ENCODE measurements around the gene MSLN. TPM values are rescaled to one million over a fixed set of nuclear protein-coding genes. Genes with fewer than 3 reads are reported as not detected.

The MSLN gene
- total and polyA plus RNA-seq, 4 experiments from 2014 or later: not detected

DNA sequence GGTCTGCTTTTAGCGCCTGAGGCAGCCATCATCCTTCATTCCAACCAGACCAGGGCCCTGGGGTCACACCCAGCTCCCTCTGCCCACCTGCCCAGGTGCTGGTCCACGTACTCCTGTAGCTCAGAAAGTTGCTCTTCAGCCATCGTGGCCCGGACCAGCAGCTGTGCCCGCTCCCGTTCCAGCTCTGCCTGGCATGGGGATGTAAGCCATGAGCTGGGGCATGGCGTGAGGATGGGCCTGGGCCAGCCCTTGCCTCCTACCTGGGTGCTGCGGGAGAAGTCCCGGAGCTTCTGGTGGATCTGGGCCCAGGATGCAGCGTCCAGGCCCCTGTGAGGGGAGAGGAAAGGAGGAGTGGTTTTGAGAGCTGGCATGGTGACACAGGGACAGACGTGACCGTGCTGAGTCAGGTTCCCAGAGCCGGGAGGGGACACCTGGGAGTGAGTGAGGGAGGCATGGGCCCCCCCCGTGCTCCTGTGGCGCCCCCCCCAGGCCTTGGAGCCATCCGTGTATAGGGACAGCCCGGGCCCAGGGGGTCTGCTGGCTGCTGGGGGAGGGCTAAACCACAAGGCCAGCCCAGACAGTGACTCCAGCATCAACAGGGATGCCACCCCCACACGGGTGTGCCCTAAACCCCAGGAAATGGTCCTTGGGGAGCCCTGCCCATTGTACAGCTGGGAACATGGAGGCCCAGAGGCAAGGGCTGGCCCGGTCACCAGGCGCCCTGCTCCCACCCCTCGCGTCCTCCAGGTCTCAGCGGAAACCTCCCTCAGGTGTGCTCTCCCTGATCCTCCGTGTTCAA is 37.5 kb upstream of the MSLN start:
- Mint-ChIP-seq H3K9me3 (peaks cover 0 to 2% (median 0%) of the 10 kb centered on the region in 8 donors), H3K4me1 (peaks cover 3 to 29% (median 12%) of the 10 kb centered on the region in 4 donors), H3K27ac (peak overlapping the region in 5 of 7 donors; percentile 6 to 86 (median 52)), H3K36me3 (no peaks in the 10 kb centered on the region), H3K4me3 (peak overlapping the region in 3 of 8 donors; percentile 25 to 48 (median 34)), H3K27me3 (no peaks in the 10 kb centered on the region)
- Histone ChIP-seq H3K36me3 (ENCODE audit: insufficient read depth, low read length) (no peaks in the 10 kb centered on the region), H3K27me3 (ENCODE audit: insufficient read depth, low read length) (no peaks in the 10 kb centered on the region), H3K9me3 (ENCODE audit: control insufficient read depth in 1 of 2, low read length in 2 of 2) (no peaks in the 10 kb centered on the region), H3K4me3 (ENCODE audit: low read length in 2 of 2) (no peak overlapping the region), H3K27ac (ENCODE audit: low read depth, low read length) (no peak overlapping the region), H3K4me1 (ENCODE audit: insufficient read depth, low read length) (peaks cover 37% of the 10 kb centered on the region)
- intact Hi-C loops (cut with micrococcal nuclease): no loop called here
- ChIA-PET CTCF (ENCODE audit: partially characterized antibody) (interaction anchor here (1.3 to 4.5 kb wide), 3 partner anchors 9 to 62 kb away, joined by 3 to 27 read pairs (median 14); partner anchors contain the start of gene CIAO3), POLR2A (ENCODE audit: partially characterized antibody) (interaction anchor here (8.8 to 12.9 kb wide), 2 partner anchors 8 to 30 kb away, joined by 71 to 166 read pairs; partner anchors contain the start of genes METRN and WDR24)
- no peak for DNase-seq

DNA sequence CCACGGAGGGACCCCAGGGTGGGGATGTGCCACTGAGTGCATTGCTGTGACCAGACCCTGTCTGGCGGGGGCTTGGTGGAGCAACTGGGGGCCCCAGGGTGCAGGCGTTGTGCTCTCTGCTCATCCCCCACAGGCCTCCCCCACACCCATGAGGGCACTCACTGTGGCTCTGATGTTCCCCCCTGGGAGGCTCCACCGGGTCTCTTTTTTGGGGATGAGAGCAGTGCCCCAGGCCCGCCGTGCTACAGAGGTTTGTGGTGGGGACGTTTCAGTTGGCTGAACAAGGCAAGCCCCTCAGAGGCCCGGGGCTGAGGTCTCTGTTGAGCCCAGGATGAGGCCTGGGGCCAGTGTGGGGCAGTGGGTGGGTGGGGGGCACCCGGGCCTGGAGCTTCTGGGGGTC is 36.8 kb upstream of the MSLN start:
- Mint-ChIP-seq H3K4me3 (no peak overlapping the region), H3K9me3 (peaks cover 0 to 2% (median 0%) of the 10 kb centered on the region in 8 donors), H3K36me3 (no peaks in the 10 kb centered on the region), H3K27ac (peak overlapping the region in 2 of 7 donors; percentile 17 to 82), H3K4me1 (peaks cover 3 to 29% (median 11%) of the 10 kb centered on the region in 4 donors), H3K27me3 (no peaks in the 10 kb centered on the region)
- Histone ChIP-seq H3K27me3 (ENCODE audit: insufficient read depth, low read length) (no peaks in the 10 kb centered on the region), H3K9me3 (ENCODE audit: control insufficient read depth in 1 of 2, low read length in 2 of 2) (no peaks in the 10 kb centered on the region), H3K4me1 (ENCODE audit: insufficient read depth, low read length) (peaks cover 37% of the 10 kb centered on the region), H3K36me3 (ENCODE audit: insufficient read depth, low read length) (no peaks in the 10 kb centered on the region), H3K4me3 (ENCODE audit: low read length in 2 of 2) (no peak overlapping the region), H3K27ac (ENCODE audit: low read depth, low read length) (no peak overlapping the region)
- intact Hi-C loops (cut with micrococcal nuclease): no loop called here
- DNase-seq: no peak
- ChIA-PET POLR2A (ENCODE audit: partially characterized antibody) (interaction anchor here (8.8 to 12.9 kb wide), 2 partner anchors 9 to 31 kb away, joined by 71 to 166 read pairs; partner anchors contain the start of genes METRN and WDR24), CTCF (ENCODE audit: partially characterized antibody) (interaction anchor here (1.3 to 4.3 kb wide), 2 partner anchors 9 to 62 kb away, joined by 3 to 14 read pairs; no protein-coding TSS in a partner anchor)

DNA sequence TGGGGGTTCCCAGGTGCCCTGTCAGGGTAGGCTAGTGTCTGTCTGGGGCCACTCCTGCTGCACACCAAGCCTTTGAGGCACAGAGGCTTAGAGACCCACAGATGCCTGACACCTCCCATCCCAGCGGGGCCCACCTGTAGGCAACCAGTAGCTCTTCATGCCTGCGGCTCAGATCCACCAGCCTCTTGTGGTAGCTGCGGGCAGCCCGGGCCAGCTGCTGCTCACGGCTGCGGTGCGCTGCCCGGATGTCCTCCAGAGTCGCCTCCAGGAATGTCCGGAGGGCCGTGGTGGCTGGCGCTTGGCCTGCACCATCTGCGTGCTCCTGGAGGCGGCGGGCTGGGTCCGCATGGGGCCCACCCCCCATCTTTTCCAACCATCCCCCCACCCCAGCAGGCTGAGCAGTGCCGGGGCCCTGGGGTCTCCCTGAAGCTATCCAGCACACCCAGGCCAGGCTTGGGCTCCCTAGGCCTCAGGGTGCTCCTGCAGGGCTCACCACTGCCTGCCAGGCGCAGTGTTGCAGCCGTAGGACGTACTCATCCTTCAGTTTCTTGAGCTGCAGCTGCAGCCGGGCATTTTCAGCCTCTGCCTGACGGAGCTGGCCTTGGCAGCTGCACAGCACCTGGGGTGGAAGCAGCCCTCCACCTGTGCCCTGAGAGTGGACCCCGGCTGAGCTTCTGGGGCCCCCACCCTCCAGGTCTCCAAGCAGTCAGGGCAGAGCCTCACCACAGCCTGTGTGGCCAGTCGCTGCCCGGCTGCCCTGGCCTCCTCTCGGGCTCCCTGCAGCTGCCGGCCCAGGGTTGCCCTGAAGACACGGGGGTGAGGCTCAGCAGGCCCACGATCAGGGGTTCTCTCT is 36.1 kb upstream of the MSLN start:
- H3K36me3 ChIP-seq (ENCODE audit: insufficient read depth, low read length): no peaks in the 10 kb centered on the region
- ChIA-PET CTCF (ENCODE audit: partially characterized antibody) (interaction anchor here (1.0 to 4.3 kb wide), 3 partner anchors 8 to 60 kb away, joined by 3 to 14 read pairs (median 4); no protein-coding TSS in a partner anchor), POLR2A (ENCODE audit: partially characterized antibody) (interaction anchor here (0.7 to 12.9 kb wide), 6 partner anchors 10 to 139 kb away, joined by 3 to 166 read pairs (median 9); partner anchors contain the start of genes CHTF18, METRN, RHBDL1 and RPUSD1)
- intact Hi-C loops (cut with micrococcal nuclease): no loop called here
- Mint-ChIP-seq H3K27me3 (no peaks in the 10 kb centered on the region), H3K4me3 (no peak overlapping the region), H3K4me1 (peaks cover 3 to 24% (median 7%) of the 10 kb centered on the region in 4 donors), H3K36me3 (no peaks in the 10 kb centered on the region), H3K27ac (peak overlapping the region in 1 of 7 donors; percentile 17), H3K9me3 (peaks cover 0 to 2% (median 0%) of the 10 kb centered on the region in 8 donors)
- no peaks in the 10 kb centered on the region for H3K27me3 ChIP-seq (ENCODE audit: insufficient read depth, low read length)
- no peak overlapping the region for H3K4me3 ChIP-seq (ENCODE audit: low read length in 2 of 2)
- no peak for DNase-seq
- no peaks in the 10 kb centered on the region for H3K9me3 ChIP-seq (ENCODE audit: control insufficient read depth in 1 of 2, low read length in 2 of 2)
- peaks cover 34% of the 10 kb centered on the region for H3K4me1 ChIP-seq (ENCODE audit: insufficient read depth, low read length)
- H3K27ac ChIP-seq (ENCODE audit: low read depth, low read length): no peak overlapping the region

DNA sequence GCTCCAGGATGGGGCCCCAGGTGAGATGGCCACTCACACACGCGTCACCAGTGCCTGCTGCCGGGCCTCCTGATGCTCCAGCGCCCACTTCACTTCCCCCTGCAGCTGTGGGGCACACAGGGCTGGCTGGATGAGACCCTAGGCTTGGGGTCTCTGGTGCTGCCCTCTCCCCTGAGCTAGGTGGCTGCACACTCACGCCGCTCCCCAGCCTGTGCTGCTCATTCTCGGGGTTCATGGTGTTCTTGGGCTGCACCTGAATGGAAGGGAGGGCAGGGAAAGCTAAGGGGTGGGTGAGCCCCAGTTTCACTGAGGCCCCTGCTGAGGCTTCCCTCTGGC is 35.5 kb upstream of the MSLN start:
- Histone ChIP-seq H3K4me3 (ENCODE audit: low read length in 2 of 2) (no peak overlapping the region), H3K4me1 (ENCODE audit: insufficient read depth, low read length) (peaks cover 28% of the 10 kb centered on the region), H3K27ac (ENCODE audit: low read depth, low read length) (no peak overlapping the region), H3K9me3 (ENCODE audit: control insufficient read depth in 1 of 2, low read length in 2 of 2) (no peaks in the 10 kb centered on the region), H3K36me3 (ENCODE audit: insufficient read depth, low read length) (no peaks in the 10 kb centered on the region), H3K27me3 (ENCODE audit: insufficient read depth, low read length) (no peaks in the 10 kb centered on the region)
- no peaks in the 10 kb centered on the region for H3K36me3 Mint-ChIP-seq
- CTCF ChIA-PET (ENCODE audit: partially characterized antibody): interaction anchor here (0.9 to 1.0 kb wide), 3 partner anchors 12 to 59 kb away, joined by 3 to 4 read pairs (median 3); no protein-coding TSS in a partner anchor
- intact Hi-C loops (cut with micrococcal nuclease): no loop called here
- H3K4me3 Mint-ChIP-seq: peak overlapping the region in 1 of 8 donors; percentile 19
- peaks cover 0 to 2% (median 0%) of the 10 kb centered on the region in 8 donors for H3K9me3 Mint-ChIP-seq
- H3K27me3 Mint-ChIP-seq: no peaks in the 10 kb centered on the region
- POLR2A ChIA-PET (ENCODE audit: partially characterized antibody): interaction anchor here (1.2 to 12.9 kb wide), 5 partner anchors 10 to 63 kb away, joined by 3 to 166 read pairs (median 15); partner anchors contain the start of genes CHTF18, METRN, RHBDL1 and RPUSD1
- no peak for DNase-seq
- peak overlapping the region in 3 of 7 donors; percentile 48 to 82 (median 72) for H3K27ac Mint-ChIP-seq
- H3K4me1 Mint-ChIP-seq: peaks cover 3 to 18% (median 5%) of the 10 kb centered on the region in 4 donors

DNA sequence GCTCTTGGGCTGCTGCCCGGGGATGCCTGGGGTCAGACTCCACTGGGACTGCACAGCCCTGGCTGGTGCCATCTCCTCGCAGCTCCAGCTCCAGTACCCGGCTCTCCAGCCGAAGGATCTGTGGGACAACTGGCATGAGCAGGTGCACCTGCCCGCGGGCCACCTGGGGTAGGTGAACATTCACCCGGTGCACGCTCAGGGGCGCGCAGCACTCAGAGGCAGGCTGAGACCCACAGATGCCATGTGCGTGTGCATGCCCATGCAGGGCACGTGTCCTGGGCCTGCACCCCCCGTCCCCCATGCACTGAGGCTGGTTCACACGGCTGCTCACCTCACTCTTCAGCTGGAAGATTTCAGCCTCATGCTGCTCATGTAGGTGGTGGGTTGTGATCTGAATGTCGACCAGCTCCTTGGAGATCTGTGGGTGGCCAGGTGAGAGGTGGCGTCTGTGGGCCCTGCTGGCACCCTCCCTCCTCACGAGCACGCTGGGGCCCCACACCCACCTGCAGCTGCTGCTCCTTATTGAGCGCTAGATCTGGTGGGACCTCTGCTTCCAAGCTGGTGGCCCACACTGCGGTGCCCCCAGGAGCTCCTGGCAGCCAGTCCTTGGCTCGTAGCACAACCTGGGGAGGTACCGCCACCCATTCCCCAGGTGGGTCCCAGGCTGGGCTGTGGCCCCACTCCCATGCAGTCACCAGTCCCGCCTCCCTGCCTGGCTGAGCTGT is 34.9 kb upstream of the MSLN start:
- peak overlapping the region in 2 of 7 donors; percentile 42 to 72 for H3K27ac Mint-ChIP-seq
- no peaks in the 10 kb centered on the region for H3K9me3 ChIP-seq (ENCODE audit: control insufficient read depth in 1 of 2, low read length in 2 of 2)

DNA sequence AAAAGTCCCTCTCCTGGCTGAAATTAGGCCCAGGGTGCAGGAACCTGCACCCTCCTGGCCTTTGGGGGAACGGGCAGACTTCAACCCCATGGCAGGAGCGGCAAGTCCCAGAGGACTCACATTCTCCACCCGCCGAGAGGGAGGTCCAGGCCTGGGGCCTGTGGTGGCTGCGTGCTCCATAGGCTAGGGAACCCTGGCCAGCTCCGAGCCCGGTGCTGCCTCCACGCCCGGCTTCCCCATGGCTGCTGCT is 34.4 kb upstream of the MSLN start:
- POLR2A ChIA-PET (ENCODE audit: partially characterized antibody): interaction anchor here (1.1 to 12.9 kb wide), 6 partner anchors 11 to 62 kb away, joined by 3 to 166 read pairs (median 11); partner anchors contain the start of genes CHTF18, CIAO3, METRN and RPUSD1
- Histone ChIP-seq H3K36me3 (ENCODE audit: insufficient read depth, low read length) (no peaks in the 10 kb centered on the region), H3K4me3 (ENCODE audit: low read length in 2 of 2) (no peak overlapping the region), H3K27ac (ENCODE audit: low read depth, low read length) (no peak overlapping the region), H3K4me1 (ENCODE audit: insufficient read depth, low read length) (peaks cover 20% of the 10 kb centered on the region), H3K27me3 (ENCODE audit: insufficient read depth, low read length) (no peaks in the 10 kb centered on the region), H3K9me3 (ENCODE audit: control insufficient read depth in 1 of 2, low read length in 2 of 2) (no peaks in the 10 kb centered on the region)
- Mint-ChIP-seq H3K4me3 (peak overlapping the region in 3 of 8 donors; percentile 20 to 83 (median 79)), H3K4me1 (peaks cover 0 to 11% (median 0%) of the 10 kb centered on the region in 4 donors), H3K36me3 (no peaks in the 10 kb centered on the region), H3K27ac (peak overlapping the region in 4 of 7 donors; percentile 23 to 86 (median 57)), H3K27me3 (no peaks in the 10 kb centered on the region), H3K9me3 (peaks cover 0 to 2% (median 0%) of the 10 kb centered on the region in 8 donors)
- CTCF ChIA-PET (ENCODE audit: partially characterized antibody): interaction anchor here (0.9 kb wide), 2 partner anchors 12 to 30 kb away, joined by 3 read pairs; no protein-coding TSS in a partner anchor
- no peak for DNase-seq
- intact Hi-C loops (cut with micrococcal nuclease): loop anchor here (2.0 kb wide), 1 partner anchor 15 kb away; the partner anchor contains the start of gene CIAO3

More for the DNA sequence above, 34.9 kb upstream of the MSLN start:
- Histone ChIP-seq H3K4me1 (ENCODE audit: insufficient read depth, low read length) (peaks cover 22% of the 10 kb centered on the region), H3K27ac (ENCODE audit: low read depth, low read length) (no peak overlapping the region), H3K27me3 (ENCODE audit: insufficient read depth, low read length) (no peaks in the 10 kb centered on the region), H3K4me3 (ENCODE audit: low read length in 2 of 2) (no peak overlapping the region), H3K36me3 (ENCODE audit: insufficient read depth, low read length) (no peaks in the 10 kb centered on the region)
- DNase-seq: no peak
- Mint-ChIP-seq H3K27me3 (no peaks in the 10 kb centered on the region), H3K4me1 (peaks cover 0 to 12% (median under 1%) of the 10 kb centered on the region in 4 donors), H3K36me3 (no peaks in the 10 kb centered on the region), H3K4me3 (peak overlapping the region in 3 of 8 donors; percentile 4 to 20 (median 19)), H3K9me3 (peaks cover 0 to 2% (median 0%) of the 10 kb centered on the region in 8 donors)
- CTCF ChIA-PET (ENCODE audit: partially characterized antibody): interaction anchor here (0.9 to 1.0 kb wide), 3 partner anchors 12 to 30 kb away, joined by 3 read pairs; no protein-coding TSS in a partner anchor
- intact Hi-C loops (cut with micrococcal nuclease): loop anchor here (2.0 kb wide), 1 partner anchor 15 kb away; the partner anchor contains the start of gene CIAO3
- POLR2A ChIA-PET (ENCODE audit: partially characterized antibody): interaction anchor here (1.1 to 12.9 kb wide), 8 partner anchors 11 to 63 kb away, joined by 3 to 166 read pairs (median 6); partner anchors contain the start of genes CHTF18, CIAO3, METRN and RHBDL1

Data from CD4-positive, alpha-beta memory T cell (primary cell).